ENCODE data around the gene STK32C. TPM values are rescaled to one million over a fixed set of nuclear protein-coding genes. Genes with fewer than 3 reads are reported as not detected.
"Not testable (repeated sequence)": the region's sequence is repeated elsewhere in the genome, so short reads cannot be mapped to it uniquely, and the experiment has no call there.

The STK32C gene
- total RNA-seq, 1 donor from 2014 or later: 12.5 TPM

DNA sequence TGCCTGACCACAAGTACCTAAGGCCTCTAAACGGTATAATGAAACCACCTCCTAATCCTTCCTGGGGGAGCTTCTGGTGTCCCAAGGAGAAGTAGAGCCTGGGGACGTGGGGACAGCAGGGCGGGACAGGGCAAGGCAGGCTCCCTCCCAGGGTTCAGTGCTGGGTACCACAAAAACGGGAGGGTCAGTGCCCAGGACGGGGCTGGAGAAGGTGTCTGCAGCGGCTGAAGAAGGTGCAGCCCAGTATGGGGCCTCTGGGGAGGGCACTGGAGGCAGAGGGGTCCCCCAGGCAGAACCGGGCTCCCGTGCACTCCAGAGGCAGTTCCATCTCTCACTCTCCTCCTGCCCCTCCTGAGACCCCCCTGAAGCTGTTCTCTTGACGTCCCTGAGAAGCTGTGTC lies 74.8 kb downstream of the STK32C start:
- no peak for DNase-seq (ENCODE audit: low read depth, low spot score)

DNA sequence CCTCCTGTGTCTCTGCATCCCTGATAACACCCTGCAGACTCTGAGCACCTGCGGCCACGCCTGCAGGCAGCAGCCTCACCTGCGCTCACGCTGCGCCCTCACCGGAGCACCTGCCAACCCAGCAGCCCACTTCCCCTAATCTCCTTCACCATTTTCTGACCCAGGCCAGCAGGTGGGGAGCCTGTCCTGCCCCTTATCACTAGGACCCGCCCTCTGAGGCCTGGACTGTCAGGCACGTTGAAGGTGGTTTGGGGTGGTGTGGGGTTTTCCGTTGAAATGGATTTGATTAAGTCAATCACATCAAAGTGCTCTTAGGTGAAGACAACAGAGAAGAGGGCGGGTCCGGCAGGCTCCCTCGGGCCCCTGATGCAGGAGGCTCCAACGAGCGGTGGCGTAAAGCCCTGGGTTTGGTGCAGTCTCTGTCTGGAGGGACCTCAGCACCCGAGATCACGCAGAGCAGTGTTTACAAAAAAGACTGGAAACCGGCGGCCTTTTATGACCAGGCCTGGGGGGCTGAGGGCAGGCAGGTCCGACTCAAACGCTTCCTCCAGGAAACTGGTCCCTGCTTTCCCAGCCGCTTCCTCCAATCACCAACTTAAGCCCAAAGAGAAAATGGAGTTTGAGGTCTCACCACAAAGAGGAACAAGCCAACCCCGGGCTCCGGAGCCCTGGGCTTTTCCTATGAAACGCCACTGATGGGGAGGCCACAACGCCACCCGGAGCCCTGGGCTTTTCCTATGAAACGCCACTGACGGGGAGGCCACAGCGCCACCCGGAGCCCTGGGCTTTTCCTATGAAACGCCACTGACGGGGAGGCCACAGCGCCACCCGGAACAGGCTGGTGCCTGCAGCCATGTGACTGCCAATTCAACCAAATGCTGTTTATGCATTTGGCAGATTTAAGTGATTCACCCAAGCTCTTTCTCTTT lies 75.5 kb downstream of the STK32C start:
- no peak for DNase-seq (ENCODE audit: low read depth, low spot score)

DNA sequence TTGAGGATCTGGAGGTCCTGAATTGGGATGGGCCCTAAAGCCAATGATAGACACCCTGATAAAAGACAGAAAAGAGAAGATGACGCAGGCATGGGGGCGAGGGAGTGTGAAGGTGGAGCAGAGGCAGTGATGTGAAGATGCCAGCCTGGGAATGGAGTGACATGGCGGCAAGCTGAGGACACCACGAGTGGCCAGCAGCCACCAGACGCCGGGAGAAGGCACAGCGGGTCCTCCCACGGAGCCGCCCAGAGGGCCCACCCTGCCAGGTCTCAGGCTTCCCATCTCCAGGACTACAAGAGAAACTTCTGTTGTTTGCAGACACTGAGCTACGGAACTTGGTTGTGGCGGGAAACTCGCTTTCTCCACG lies 76.1 kb downstream of the STK32C start:
- no peak for DNase-seq (ENCODE audit: low read depth, low spot score)

DNA sequence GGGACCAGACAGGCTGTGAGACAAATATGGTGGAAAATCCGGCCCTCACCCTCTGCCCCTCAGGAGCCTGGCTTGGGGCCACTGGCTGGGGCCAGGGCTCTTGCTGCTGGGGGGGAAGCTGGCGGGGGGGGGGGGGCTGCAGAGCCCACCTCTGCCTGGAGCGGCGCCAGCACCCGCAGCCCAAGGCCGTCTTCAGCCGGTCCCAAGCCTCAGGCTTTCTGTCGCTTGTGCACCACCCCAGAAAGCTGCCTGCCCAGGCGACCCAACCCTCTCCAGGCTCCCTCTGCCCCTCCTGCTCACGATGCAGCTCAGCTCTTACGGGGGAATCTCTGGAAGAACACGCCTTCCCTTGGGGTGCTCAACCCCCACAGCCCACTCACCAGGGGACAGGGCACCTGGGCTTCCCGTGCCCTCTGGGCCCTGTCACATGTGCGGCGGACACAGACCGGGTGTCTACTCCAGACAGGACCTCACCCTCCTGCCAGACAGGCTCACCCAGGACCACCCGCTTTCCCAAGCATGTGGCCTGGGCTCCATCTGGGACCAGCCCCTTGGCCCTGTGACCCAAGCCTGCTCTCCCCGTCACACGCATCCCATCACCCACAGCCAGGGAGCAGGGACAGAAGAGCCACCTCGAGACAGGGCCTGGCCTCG lies 77.1 kb downstream of the STK32C start:
- DNase-seq (ENCODE audit: low read depth, low spot score): no peak

DNA sequence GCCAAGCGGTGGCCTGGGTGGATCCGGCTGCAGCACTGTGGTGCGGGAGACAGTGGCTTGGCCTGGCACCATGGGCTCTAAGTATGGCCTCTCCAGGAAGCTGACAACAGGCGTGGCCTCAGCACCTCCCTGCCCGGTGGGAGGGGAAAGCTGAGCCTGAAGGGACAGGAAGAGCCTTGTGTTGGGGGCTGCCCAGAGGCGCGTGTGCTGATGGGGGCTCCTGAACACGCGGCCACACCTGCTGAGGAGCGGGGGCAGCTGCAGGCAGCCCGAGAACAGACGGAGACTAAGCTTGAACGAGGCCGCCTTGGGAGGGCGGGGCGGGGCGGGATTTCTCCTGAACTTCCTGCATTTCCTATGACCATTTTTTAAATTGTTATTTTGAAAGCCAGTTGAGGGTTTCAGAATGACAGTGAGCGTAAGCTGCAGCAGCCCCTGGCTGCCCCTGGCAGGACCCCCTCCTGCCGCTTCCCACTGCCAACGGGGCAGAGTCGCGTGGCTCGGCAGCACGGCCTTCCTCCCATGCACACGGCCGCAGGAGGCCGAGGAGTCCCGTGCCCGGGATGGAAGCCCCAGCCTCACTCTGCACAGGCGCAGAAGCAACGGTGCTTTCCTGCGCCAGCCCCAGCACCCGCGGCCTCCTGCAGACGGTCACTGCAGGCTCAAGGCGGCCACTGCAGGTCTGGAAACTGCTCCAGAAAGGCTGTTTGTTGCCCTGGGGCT lies 77.8 kb downstream of the STK32C start:
- no peak for DNase-seq (ENCODE audit: low read depth, low spot score)

DNA sequence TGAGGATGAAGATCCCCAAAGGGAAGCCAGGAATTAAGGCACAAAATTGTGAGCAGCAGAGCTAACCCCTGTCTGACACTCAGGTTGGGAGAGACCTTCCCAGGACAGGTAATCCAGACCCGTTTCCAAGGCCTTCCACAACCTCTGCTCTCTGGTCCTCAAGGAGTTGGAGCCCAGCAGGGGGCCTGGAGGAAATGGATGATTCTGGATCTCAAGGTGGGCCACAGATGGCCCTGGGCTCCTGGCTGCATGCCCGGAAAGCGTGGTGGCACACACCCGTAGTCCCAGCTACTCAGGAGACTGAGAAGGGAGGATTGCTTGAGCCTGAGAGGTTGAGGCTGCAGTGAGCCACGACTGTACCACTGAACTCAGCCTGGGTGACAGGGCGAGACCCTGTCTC lies 78.7 kb downstream of the STK32C start:
- DNase-seq (ENCODE audit: low read depth, low spot score): no peak

GRCh38 chr10:132228616-132229015 lies 79.1 kb downstream of the STK32C start:
- no peak for DNase-seq (ENCODE audit: low read depth, low spot score)

DNA sequence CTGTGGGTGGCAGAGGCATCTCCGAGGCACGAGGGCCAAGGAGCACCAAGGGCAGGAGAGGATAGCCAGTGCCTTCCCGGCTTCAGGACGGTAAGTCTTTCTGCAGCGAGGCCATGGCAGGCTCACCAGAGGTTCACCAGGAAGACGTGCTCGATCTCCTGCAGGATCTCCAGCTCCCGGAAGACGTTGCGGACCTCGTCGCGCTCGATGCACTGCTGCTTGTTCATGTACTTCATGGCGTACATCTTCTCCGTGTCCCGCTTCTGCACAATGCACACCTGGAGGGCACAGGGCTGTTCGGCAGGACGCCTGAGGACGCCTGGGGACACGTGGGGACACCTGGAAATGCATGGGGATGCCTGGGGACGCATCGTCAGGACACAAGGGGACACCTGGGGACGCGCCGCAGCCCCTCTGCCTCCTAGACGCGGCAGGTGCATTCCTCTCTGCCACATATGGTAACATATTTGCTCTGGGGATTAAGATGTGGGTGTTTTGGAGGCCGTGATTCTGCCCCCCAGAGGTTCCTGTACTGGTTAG lies 79.8 kb downstream of the STK32C start:
- DNase-seq (ENCODE audit: low read depth, low spot score): no peak

DNA sequence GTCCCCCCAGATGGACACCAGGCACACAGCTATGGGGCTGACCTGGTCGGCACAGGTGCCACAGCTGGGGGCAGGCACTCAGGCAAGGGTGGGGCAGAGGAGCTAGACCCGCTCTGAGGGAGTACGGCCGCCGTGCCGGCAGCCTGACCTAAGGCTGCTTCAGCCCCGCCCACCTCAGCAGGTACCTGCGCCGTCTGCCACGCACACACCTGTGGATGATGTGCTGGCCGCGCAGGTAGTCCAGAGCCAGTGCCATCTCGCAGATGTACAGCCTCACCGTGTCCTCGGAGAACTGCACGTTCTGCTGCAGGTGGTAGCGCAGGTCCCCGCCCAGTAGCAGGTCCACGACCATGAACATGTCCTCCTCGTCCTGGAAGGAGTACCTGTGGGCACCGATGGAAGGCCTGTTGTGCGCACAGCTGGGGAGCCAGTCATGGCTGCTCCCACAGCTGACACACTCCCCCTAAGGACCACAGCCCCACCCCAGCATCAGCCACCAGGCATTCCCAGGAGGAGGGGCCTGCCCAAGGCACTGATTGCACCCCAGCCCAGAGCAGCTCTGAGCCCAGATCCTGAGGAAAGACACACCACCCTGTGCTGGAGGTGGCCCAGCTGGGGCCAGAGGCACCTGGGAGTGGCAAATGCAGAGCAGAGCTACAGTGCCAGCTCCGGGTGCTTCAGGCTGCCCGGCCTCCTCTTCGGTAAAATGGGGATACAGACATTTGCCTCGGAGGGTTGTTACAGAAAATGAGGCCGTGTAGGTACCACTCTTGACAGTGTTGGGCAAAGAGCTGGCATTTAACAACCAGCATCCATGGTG lies 81.0 kb downstream of the STK32C start:
- DNase-seq (ENCODE audit: low read depth, low spot score): no peak

- no peak for DNase-seq (ENCODE audit: low read depth, low spot score)
Measured at GRCh38 chr10:132225849-132226205, 81.9 kb downstream of the STK32C start.

GRCh38 chr10:132225073-132225848 lies 82.5 kb downstream of the STK32C start:
- no peak for DNase-seq (ENCODE audit: low read depth, low spot score)

DNA sequence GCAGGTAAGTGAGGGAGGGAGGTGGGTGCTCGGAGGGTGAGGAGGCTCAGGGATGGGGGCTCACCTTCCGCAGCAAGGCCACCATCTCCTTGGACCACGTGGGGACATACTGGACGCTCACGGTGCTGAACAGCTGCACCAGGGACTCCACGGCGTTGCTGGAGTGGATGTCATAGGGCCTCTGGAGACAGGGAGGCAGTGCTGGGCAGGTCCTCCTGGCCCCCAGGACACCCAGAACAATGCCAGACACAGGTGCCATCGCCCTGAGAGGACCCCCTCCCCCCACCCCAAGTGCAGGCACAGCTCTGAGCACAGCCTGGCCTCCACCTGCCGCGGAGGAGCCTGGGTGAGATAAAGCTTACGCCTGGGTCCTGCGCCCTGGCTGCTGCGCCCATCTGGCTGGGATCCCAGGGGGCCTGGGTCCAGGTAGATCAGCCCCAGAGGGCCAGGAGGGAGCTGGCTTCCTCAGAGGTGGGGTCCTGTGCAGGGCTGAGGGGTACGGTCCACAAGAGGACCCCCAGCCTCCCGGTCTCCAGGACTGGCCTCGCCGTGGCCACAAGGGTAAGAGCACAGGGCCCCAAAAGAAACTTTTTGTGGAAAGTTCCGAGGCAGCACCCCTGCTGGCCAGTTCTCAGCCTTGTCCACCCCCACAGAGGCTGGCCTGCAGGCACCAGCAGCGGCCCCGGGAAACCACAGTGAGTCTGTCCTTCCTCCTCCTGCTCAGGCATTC lies 83.2 kb downstream of the STK32C start:
- no peak for DNase-seq (ENCODE audit: low read depth, low spot score)

DNA sequence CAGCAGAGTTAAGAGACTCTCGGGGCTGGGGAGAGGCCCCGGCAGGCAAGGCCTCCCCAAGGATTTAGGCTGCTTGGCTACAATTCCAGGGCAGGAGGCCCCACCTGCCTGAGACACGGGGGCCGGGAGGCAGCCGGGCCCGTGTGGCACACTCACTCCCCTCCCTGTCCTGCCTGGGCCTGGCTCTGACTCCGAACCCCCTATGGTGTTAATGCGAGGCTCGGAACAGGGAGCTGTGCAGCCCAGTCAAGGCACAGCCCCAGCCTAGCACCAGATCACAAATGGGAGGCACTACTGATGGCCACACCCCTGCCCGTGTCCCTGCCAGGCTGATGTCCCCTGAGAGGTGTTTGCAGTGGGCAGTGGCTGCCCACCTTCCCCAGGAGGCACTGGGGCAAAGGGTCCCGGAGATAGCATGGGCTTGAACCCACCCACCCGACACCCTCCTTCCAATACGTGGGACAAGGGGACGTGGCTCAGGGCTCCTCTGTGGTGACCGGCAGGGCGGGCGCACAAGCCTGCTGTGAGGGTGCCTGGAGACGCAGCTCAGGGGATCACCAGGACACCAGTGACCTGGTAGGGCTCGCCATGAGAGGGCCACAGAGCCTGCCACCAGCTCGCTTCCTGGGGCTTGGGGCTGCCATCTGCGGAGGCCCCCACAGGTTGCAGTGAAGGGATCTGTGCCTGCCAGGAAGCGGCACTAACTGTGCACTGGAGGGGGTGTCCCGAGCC lies 84.0 kb downstream of the STK32C start:
- DNase-seq (ENCODE audit: low read depth, low spot score): no peak

DNA sequence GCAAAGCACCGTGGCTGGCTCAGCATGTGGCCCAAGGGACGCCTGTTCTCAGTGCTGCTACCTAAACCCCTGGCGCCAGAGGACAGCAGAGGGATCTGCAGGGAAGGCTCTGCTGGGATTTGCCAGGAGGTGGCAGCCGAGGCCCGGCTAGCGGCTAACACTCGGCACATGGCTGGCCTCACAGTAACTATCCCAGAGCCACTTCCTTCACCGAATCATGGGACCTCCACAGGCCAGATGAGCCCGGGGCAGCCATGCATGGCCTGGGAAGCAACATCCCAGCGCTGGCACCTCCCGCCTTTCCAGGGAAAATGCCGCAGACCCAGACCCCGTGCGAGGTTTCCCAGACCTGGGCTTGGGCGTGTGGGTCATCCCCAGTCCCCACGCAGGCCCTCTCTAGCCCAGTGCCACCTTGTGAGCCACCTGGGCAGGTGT lies 84.6 kb downstream of the STK32C start:
- DNase-seq (ENCODE audit: low read depth, low spot score): peak; percentile 33

- DNase-seq (ENCODE audit: low read depth, low spot score): no peak
Measured at GRCh38 chr10:132222726-132223125, 85.0 kb downstream of the STK32C start.

- DNase-seq (ENCODE audit: low read depth, low spot score): not testable (repeated sequence)
Measured at GRCh38 chr10:132220996-132221395, 86.8 kb downstream of the STK32C start.

GRCh38 chr10:132220061-132220460 lies 87.7 kb downstream of the STK32C start:
- DNase-seq (ENCODE audit: low read depth, low spot score): no peak

- DNase-seq (ENCODE audit: low read depth, low spot score): no peak
Measured at GRCh38 chr10:132219486-132219885, 88.3 kb downstream of the STK32C start.

DNA sequence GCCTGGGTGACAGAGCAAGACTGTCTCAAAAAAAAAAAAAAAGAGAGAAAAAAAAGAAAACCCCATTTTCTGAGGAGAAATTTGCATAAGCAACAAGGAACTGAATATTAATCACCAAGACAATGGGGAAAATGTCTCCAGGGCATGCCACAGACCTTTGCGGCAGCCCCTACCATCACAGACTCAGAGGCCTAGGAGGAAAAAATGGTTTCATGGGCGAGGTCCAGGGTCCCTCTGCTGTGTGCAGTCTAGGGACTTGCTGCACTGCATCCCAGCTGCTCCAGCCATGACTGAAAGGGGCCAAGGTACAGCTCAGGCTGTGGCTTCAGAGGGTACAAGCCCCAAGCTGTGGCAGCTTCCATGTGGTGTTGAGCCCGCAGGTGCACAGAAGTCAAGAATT lies 91.3 kb downstream of the STK32C start:
- DNase-seq (ENCODE audit: low read depth, low spot score): not testable (repeated sequence)

All from pulmonary artery endothelial cell (primary cell).